Activated CD4-positive, alpha-beta memory T cell treated with anti-CD3 and anti-CD28 coated beads, Interleukin-2, amount 10 ng/mL, durations not matched to agents 7 days and 5 days (primary cell): ENCODE data around the gene ALDH5A1. TPM values are rescaled to one million over a fixed set of nuclear protein-coding genes. Genes with fewer than 3 reads are reported as not detected.

Source experiments
- CTCF ChIA-PET: fragments of 350-600 bp; sonication (Branson Sonifier 250); formaldehyde crosslinking; loops from one replicate; lab custom pipeline; 2021; ENCODE audit warnings: antibody characterized with exemption, inconsistent platforms; lab: Charles Lee
- POLR2A ChIA-PET: fragments of 350-600 bp; sonication (Branson Sonifier 250); formaldehyde crosslinking; loops from one replicate; lab custom pipeline; 2021; ENCODE audit warnings: antibody characterized with exemption; lab: Charles Lee
- DNase-seq: peaks from one replicate; pipeline ENCODE4 v3.0.0-alpha.2; 2020
- H3K27ac Mint-ChIP-seq: one replicate; pipeline ENCODE4 v1.8.0; 2021; ENCODE audit warnings: mild to moderate bottlenecking, mixed read lengths
- H3K27me3 Mint-ChIP-seq: one replicate; pipeline ENCODE4 v1.8.0; 2021; ENCODE audit warnings: mixed read lengths
- H3K36me3 Mint-ChIP-seq: one replicate; pipeline ENCODE4 v1.8.0; 2021; ENCODE audit warnings: low read depth, mixed read lengths
- H3K4me1 Mint-ChIP-seq: one replicate; pipeline ENCODE4 v1.8.0; 2021; ENCODE audit warnings: mixed read lengths
- H3K4me3 Mint-ChIP-seq: one replicate; pipeline ENCODE4 v1.8.0; 2021; ENCODE audit warnings: mild to moderate bottlenecking, mixed read lengths
- H3K9me3 Mint-ChIP-seq: one replicate; pipeline ENCODE4 v1.8.0; 2021; ENCODE audit warnings: mixed read lengths
- total RNA-seq, 2 experiments: library from RNA; stranded (reverse); gene quantifications; one replicate each; pipeline ENCODE4 v1.2.3, GENCODE V29; 2021

The ALDH5A1 gene
- total RNA-seq, 2 experiments from 2014 or later: 2.5 to 3.7 TPM

- no peak for DNase-seq
- H3K4me3 Mint-ChIP-seq: no peak overlapping the region
- H3K4me1 Mint-ChIP-seq: no peaks in the 10 kb centered on the region
- H3K27ac Mint-ChIP-seq: no peak overlapping the region
- ChIA-PET POLR2A (no interaction called here), CTCF (interaction anchor here (1.7 kb wide), 1 partner anchor 18 kb away, joined by 5 read pairs; no protein-coding TSS in a partner anchor)
- no peaks in the 10 kb centered on the region for H3K36me3 Mint-ChIP-seq
- no peaks in the 10 kb centered on the region for H3K9me3 Mint-ChIP-seq
- peaks cover 6% of the 10 kb centered on the region for H3K27me3 Mint-ChIP-seq
Observed at GRCh38 chr6:24565196-24565595, 70.4 kb downstream of the ALDH5A1 start.

GRCh38 chr6:24566020-24566767, 71.4 kb downstream of the ALDH5A1 start:
- H3K4me1 Mint-ChIP-seq: no peaks in the 10 kb centered on the region
- no peak for DNase-seq
- peaks cover 2% of the 10 kb centered on the region for H3K27me3 Mint-ChIP-seq
- H3K4me3 Mint-ChIP-seq: no peak overlapping the region
- H3K27ac Mint-ChIP-seq: no peak overlapping the region
- H3K9me3 Mint-ChIP-seq: no peaks in the 10 kb centered on the region
- POLR2A ChIA-PET: no interaction called here
- CTCF ChIA-PET: interaction anchor here (1.0 kb wide), 1 partner anchor 16 kb away, joined by 5 read pairs; no protein-coding TSS in a partner anchor
- no peaks in the 10 kb centered on the region for H3K36me3 Mint-ChIP-seq

GRCh38 chr6:24568683-24569082, 73.9 kb downstream of the ALDH5A1 start:
- Mint-ChIP-seq H3K27me3 (peaks cover 5% of the 10 kb centered on the region), H3K27ac (no peak overlapping the region), H3K36me3 (no peaks in the 10 kb centered on the region), H3K9me3 (no peaks in the 10 kb centered on the region), H3K4me3 (no peak overlapping the region), H3K4me1 (no peaks in the 10 kb centered on the region)
- ChIA-PET POLR2A (no interaction called here), CTCF (interaction anchor here (1.5 kb wide), 1 partner anchor 12 kb away, joined by 13 read pairs; no protein-coding TSS in a partner anchor)
- DNase-seq: no peak

GRCh38 chr6:24569811-24570210, 75.0 kb downstream of the ALDH5A1 start:
- Mint-ChIP-seq H3K4me1 (no peaks in the 10 kb centered on the region), H3K36me3 (no peaks in the 10 kb centered on the region), H3K9me3 (no peaks in the 10 kb centered on the region), H3K27me3 (peaks cover 5% of the 10 kb centered on the region), H3K4me3 (no peak overlapping the region), H3K27ac (no peak overlapping the region)
- ChIA-PET POLR2A (interaction anchor here (0.8 kb wide), 1 partner anchor 129 kb away, joined by 3 read pairs; no protein-coding TSS in a partner anchor), CTCF (interaction anchor here (1.5 kb wide), 1 partner anchor 11 kb away, joined by 13 read pairs; no protein-coding TSS in a partner anchor)
- no peak for DNase-seq

- Mint-ChIP-seq H3K27me3 (peaks cover 5% of the 10 kb centered on the region), H3K4me3 (no peak overlapping the region), H3K36me3 (no peaks in the 10 kb centered on the region), H3K27ac (no peak overlapping the region), H3K4me1 (no peaks in the 10 kb centered on the region), H3K9me3 (no peaks in the 10 kb centered on the region)
- POLR2A ChIA-PET: no interaction called here
- no peak for DNase-seq
- CTCF ChIA-PET: interaction anchor here (1.0 to 1.7 kb wide), 2 partner anchors 10 to 13 kb away, joined by 4 to 5 read pairs; no protein-coding TSS in a partner anchor
Observed at GRCh38 chr6:24571361-24571760, 76.6 kb downstream of the ALDH5A1 start.

GRCh38 chr6:24574809-24575208, 80.0 kb downstream of the ALDH5A1 start:
- ChIA-PET POLR2A (no interaction called here), CTCF (interaction anchor here (1.1 kb wide), 1 partner anchor 10 kb away, joined by 5 read pairs; no protein-coding TSS in a partner anchor)
- no peaks in the 10 kb centered on the region for H3K4me1 Mint-ChIP-seq
- no peak for DNase-seq
- H3K36me3 Mint-ChIP-seq: no peaks in the 10 kb centered on the region
- H3K9me3 Mint-ChIP-seq: no peaks in the 10 kb centered on the region
- peaks cover 2% of the 10 kb centered on the region for H3K27me3 Mint-ChIP-seq
- no peak overlapping the region for H3K27ac Mint-ChIP-seq
- H3K4me3 Mint-ChIP-seq: no peak overlapping the region

- H3K27ac Mint-ChIP-seq: no peak overlapping the region
- peaks cover 2% of the 10 kb centered on the region for H3K27me3 Mint-ChIP-seq
- H3K36me3 Mint-ChIP-seq: no peaks in the 10 kb centered on the region
- no peak overlapping the region for H3K4me3 Mint-ChIP-seq
- no peak for DNase-seq
- POLR2A ChIA-PET: no interaction called here
- no peaks in the 10 kb centered on the region for H3K4me1 Mint-ChIP-seq
- no peaks in the 10 kb centered on the region for H3K9me3 Mint-ChIP-seq
- CTCF ChIA-PET: interaction anchor here (1.5 kb wide), 1 partner anchor 10 kb away, joined by 4 read pairs; no protein-coding TSS in a partner anchor
Observed at GRCh38 chr6:24576447-24576846, 81.7 kb downstream of the ALDH5A1 start.

- CTCF ChIA-PET: interaction anchor here (0.6 to 4.1 kb wide), 46 partner anchors 9 to 445 kb away, joined by 3 to 23 read pairs (median 5); partner anchors contain the start of genes ACOT13, ALDH5A1, KIAA0319 and TDP2
- H3K36me3 Mint-ChIP-seq: no peaks in the 10 kb centered on the region
- peak; percentile 77 for DNase-seq
- H3K27ac Mint-ChIP-seq: no peak overlapping the region
- POLR2A ChIA-PET: interaction anchor here (0.5 to 1.8 kb wide), 3 partner anchors 138 to 186 kb away, joined by 3 to 4 read pairs (median 4); partner anchors contain the start of gene C6orf62
- peaks cover 11% of the 10 kb centered on the region for H3K27me3 Mint-ChIP-seq
- H3K4me1 Mint-ChIP-seq: peaks cover 3% of the 10 kb centered on the region
- no peaks in the 10 kb centered on the region for H3K9me3 Mint-ChIP-seq
- H3K4me3 Mint-ChIP-seq: no peak overlapping the region
Observed at GRCh38 chr6:24581084-24581669, 86.4 kb downstream of the ALDH5A1 start.

- Mint-ChIP-seq H3K27me3 (peaks cover 25% of the 10 kb centered on the region), H3K4me1 (peaks cover 3% of the 10 kb centered on the region), H3K36me3 (no peaks in the 10 kb centered on the region), H3K27ac (no peak overlapping the region), H3K4me3 (no peak overlapping the region), H3K9me3 (no peaks in the 10 kb centered on the region)
- peak; percentile 75 for DNase-seq
- POLR2A ChIA-PET: no interaction called here
- CTCF ChIA-PET: interaction anchor here (0.6 to 4.1 kb wide), 24 partner anchors 10 to 583 kb away, joined by 3 to 23 read pairs (median 5); partner anchors contain the start of genes ACOT13, ALDH5A1 and TDP2
Observed at GRCh38 chr6:24583463-24584381, 89.0 kb downstream of the ALDH5A1 start.

- no peak overlapping the region for H3K27ac Mint-ChIP-seq
- no peak overlapping the region for H3K4me3 Mint-ChIP-seq
- POLR2A ChIA-PET: no interaction called here
- CTCF ChIA-PET: interaction anchor here (0.7 to 3.9 kb wide), 21 partner anchors 9 to 582 kb away, joined by 3 to 23 read pairs (median 5); partner anchors contain the start of genes ACOT13, KIAA0319 and TDP2
- H3K9me3 Mint-ChIP-seq: no peaks in the 10 kb centered on the region
- H3K27me3 Mint-ChIP-seq: peaks cover 25% of the 10 kb centered on the region
- no peaks in the 10 kb centered on the region for H3K36me3 Mint-ChIP-seq
- no peak for DNase-seq
- H3K4me1 Mint-ChIP-seq: peaks cover 3% of the 10 kb centered on the region
Observed at GRCh38 chr6:24584382-24584720, 89.6 kb downstream of the ALDH5A1 start.
